ENCODE data around the gene ATP1A1.

ATP1A1 gene

DNA sequence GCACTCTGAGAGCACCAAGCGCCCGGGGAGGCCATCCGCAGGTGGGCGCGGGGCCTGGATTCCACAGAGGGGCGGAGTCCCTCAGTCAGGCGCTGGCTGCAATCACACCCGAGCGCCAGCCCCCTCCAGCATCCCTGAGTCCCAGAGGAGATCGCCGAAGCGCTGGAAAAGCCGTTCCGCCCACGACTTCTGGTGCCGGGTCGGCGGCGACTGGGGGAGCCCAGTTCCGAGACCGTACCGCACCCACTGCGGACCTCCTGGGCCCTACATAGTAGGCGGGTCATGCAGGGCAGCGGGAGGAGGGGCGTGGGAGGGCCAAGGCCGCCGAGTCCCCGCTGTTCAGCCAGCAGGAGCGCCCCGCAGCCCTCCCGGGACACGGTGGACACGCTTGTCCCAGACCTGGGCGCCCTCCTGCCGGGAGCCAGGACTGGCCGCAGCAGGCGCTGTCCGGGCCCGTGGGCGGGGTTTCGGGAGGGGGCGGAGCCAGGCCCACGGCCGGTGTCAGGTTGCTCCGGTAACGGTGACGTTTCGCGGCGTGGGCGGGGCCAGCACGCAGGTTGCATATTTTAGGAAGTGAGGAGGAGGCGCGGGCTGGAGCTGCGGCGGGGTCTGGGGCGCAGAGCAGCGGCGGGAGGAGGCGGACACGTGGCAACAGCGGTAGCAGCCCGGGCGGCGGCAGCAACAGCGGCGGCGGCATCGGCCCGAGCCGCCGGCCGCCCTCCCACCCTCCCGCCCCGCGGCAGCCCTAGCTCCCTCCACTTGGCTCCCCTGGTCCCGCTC, at the start of gene ATP1A1:
TSS of gene ATP1A1 (plus strand) at position 594 of the 780 bp plus-strand sequence. CDS start 268 bp downstream, outside the sequence.
- DNase-seq = peak; percentile 83

DNA sequence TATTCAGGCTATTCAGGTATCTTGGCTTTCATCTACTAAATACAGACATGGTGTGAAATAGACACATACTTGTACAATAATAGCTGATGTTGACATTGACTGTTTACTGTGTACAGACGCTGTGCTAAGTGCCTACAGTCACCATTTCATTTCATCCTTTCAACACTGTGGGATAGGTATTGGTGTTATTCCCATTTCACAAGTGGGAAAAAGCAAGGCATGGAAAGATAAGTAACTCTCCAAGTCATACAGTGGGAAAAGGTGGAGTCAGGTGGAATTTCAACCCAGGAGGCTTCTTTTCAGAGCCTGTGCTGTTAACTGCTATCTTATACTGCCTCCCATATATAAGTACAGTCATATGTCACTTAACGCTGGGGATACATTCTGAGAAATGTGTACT, 49.6 kb upstream of the ATP1A1 start:
- peak; percentile 77 for DNase-seq

DNA sequence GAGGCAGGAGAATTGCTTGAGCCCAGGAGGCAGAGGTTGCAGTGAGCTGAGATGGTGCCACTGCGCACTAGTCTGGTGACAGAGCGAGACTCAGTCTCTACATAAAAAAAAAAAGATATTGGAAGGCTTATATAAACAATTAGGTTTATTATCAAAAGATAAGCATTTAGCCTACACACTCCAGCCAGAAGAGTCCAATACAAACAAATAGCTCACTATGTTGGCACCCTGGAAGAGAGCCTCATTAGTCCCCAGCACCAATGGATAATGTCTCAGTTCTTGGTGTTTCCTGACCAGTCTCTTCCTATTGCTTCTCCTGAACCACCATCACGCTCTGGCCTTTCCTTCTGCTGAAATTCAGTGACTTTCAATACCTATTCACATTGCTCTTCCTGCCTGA, 48.6 kb upstream of the ATP1A1 start:
- DNase-seq = peak; percentile 58

DNA sequence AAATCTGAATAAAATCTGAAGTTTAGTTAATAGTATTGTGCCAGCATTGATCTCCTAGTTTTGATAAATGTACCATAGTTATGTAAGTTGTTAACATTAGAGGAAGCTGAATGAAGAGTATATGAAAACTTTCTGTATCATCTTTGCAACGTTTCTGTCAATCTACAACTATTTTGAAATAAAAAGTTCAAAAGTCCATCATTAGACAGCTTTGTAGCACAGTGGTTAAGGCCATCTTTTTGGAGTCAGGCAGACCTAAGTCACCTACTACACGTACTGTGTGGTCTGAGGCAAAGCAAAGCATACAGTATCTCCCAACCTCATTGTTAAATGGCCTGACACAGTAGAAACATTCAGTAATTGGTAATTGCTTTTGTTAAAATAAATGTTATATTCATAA, 47.9 kb upstream of the ATP1A1 start:
- DNase-seq = no peak

DNA sequence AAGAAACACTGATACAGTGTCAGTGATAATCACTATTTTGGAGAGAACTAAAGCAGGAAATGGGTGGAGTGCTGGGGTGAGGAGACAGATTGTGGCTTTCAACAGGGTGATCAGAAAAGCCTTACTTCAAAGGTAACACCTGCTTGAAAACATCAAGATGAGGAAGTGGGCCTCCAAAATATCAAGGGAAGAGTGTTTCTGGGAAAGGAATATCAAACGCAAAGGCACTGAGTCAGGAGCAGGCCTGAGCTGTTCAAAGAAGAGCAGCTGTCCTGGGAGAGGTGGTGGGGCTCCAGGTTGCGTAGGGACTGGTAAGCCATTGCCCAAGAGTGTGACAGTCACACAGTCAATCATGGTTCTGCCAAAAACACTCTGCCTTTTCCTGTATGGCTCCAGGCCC, 47.1 kb upstream of the ATP1A1 start:
- DNase-seq = peak; percentile 20

DNA sequence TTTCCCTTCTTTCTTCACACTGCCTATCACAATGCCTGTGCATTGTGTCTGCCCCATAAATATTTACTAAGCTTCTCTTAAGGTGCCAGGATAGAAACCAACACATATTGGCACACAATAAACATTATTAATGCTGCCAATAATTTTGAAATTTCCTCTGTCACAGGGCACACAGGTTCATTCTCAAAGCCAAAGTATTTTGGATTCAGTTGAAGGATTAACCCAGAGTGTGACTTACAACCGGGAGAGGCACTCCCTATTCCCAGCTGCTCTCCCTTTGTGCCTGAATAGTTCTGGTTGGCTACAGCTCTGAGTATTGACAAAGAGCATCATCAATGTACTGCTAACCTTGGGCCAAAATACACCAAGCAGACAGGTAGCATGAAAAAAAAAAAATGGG, 46.6 kb upstream of the ATP1A1 start:
- peak; percentile 70 for DNase-seq

DNA sequence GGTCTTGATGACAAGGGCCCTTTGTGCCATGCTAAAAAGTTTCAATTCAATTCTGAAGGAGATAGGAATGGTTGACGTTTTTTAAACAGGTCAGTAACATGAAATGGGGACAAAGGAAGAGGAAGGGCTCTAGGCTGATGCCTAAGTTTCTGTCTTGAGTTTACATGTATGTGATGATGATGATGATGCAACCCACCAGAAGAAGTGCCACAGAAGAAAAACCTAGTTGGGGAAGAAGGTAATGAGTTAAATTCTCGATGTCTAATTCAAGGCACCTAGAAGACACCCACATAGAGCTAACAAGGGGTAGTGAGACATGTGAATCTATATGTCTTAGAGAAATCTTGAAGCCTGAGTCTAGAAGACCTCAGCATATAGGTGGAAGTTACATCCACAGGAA, 44.4 kb upstream of the ATP1A1 start:
- no peak for DNase-seq

DNA sequence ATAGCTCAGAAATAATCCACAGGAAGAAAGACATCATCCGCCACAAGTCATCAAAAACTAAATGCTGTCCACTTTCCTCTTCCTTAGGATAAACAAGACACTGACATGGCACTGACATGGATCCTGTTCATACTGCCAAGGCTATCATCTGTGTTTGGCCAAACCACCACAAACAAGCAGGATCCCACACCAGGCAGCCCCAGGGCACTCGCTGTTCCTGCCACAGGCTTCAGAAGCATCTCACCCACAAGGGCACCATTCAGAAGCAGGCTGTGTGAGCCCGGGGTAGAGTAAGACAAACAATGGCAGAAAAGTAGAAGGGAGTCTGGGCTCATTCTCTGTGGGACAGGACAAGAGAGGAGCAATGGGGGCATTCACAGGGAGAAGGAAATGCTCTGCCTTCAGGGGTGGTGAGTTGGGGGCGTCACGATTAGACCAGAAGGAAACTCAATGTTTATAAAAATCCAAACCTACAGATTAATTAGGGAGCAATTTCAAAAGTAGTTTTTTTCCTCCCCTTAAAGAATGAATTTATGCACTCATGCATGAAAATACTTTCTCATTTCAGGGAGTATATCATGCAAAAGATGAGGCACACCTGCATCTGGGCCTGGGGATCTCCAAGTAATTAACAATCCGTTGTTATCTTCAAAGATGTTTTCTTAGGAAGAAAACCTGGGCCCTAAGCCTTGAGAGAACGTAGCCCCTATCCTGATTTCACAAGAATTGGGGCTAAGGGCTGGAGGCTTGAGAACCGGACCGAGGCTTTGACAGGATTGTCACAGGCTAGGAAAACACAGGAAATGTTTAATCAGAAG, 43.3 kb upstream of the ATP1A1 start:
- DNase-seq = no peak

DNA sequence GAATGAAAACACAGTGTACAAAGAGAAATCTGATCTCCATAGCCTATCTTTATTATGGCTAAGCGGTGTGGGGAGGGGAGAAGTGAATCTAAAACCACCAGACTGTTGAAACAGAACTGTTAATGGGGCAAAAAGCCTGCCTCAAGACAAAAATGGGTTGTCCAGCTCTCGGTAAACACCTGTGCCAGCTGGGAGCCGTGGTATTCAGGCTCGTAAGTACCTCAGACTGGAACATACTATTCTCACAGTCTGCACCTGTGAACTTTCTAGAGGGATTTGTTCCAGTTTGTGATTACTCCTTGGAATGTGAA, 42.7 kb upstream of the ATP1A1 start:
- DNase-seq = peak; percentile 62

DNA sequence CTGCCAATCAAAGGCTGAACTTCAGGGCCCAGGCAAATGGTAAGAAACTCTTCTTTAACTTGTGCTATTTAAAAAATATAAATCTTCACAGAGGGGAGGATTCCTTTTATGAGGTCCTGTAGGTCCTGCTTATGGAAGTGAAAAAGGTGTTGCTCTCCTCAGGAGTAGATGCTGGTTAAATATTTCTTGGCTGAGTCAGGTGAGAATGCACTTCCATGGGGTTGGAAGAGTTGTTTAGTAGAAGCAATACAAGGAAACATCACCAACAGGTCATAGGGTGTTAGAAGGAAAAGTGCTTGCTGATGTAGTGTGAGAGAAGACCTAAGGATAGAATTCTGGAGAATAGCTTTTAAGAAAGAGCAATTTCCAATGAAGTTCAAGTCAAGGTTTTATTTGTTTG, 42.2 kb upstream of the ATP1A1 start:
- DNase-seq = no peak

DNA sequence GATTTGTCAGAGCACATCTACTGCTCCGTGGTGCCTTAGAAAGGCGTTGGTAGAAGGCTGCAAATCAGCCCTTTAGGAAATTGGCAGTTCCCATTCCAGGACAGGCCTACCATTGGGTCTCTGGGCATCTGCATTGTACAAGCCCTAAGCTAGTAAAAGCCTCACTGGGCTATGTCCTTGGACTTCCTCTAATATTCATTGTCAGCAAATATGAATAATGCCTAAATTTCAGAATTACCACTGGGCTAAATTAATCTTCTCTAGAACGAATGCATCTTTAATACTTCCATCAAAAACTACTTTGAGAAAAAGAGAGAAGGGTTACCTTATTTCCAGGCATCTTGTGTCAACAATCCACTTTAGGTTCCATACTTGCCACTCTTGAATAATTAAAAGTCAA, 41.5 kb upstream of the ATP1A1 start:
- DNase-seq = no peak

DNA sequence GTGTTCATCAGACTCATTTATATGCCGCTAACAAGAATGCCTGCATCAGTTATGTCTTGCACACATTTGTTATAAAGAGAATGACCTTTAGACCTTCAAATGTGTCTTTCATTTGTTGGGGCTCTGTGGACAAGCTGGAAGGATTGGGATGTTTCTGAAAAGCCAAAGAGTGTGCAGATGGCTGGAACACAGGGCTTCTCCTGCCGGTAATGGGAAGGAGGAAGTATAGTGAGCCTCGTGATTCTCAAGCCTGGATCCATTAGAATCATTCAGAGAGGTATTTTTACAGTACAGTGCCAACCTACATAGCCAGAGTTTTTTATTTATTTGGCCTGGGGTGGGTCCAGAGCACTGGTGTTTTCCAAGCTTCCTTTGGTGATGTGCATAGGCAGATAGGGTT, 40.6 kb upstream of the ATP1A1 start:
- DNase-seq = no peak

DNA sequence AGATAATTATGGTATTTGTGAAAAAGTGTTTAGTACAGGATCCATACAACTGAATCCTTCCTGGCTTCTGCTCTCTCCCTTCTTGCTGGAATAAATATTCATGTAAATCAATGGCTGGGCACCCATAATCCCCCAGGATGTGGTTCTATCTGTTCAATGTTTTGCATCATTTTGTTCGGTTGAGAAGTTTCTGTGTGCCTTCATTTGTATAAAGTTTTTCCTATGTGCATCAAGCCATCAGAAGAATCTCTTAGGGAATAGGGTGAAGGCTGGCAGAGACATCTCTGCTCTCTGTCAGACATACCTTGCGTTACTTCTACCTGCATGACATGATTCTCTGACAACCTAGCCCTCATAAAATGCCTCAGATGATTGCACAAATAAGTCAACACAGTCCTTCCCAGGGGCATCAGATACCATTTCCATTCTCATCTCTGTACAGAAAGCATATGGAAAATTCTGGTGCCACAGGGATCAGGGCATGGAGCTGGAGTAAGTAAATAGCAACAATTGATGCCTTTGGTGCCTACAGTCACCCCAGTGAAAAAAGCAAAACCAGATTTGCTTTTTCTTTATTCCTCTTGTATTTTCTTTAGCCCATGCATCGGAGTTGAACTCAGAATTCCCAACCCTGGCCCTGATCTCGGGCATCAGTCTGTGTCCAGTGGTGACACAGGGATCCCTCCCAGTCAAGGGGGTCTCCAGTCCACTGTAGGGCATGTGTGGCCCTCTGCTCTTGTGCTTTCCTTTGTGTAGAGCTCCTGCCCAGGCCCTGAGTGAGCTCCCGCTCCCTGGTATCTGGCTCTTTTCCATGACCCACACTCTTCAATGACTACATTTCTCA, 39.7 kb upstream of the ATP1A1 start:
- no peak for DNase-seq

DNA sequence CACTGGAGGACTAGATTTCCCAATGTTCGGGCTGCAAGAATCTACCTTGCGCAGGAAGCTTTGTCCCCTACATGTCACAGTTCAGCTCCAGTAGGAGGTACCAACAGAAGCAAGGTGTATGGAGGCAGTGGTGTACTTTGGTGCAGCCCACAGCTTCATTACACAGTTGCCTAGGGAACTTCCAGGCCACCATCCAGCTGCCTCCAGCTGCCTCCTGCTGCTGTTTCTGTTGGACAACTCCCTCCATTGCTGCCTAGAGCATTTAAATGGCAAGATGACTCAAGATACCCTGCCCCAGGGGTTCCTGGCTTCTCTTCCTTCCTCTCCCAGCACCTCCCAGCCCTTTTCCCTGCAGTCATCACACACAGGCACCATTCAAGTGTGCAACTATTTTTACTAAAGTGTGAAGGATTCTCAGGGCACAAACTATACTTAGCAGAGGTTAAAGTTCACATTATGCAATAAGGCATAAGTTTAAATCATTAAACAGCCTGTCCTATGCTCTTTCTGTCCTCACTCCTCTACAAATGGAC, 39.0 kb upstream of the ATP1A1 start:
- no peak for DNase-seq

DNA sequence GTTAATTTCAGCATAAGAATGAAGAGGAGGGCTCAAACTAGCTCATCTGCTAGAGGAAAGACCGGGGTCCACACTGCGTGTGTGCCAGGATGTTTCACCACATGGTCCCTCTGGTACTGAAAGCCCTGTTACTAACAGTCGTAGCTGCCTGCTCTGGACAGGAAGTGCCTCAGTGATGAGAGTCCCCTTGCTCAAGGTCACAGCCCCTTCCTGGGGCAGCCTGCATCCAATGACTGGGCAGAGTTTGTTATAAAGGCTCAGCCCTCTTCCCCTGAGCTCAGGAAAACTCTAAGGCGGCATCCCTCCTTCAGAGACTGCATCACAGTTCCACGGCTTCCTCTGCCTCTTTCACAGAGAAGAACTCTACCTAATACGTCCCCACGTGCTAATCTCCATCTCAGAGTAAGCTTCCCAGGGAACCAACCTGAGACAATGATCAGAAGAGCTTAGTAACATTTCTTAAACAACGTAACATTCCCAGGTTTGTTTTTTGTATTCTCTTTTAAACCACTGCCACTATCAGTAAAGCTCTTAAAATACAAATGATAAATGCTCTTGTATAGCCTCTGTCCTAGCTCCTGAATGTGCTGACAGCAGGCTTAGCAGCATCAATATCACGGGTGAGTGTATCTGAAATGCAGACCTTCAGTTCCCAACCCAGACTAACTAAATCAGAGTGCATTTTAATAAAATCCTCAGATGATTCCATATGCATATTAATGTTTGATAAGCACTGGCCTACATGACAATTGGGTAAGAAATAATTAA, 38.0 kb upstream of the ATP1A1 start:
- DNase-seq = no peak

DNA sequence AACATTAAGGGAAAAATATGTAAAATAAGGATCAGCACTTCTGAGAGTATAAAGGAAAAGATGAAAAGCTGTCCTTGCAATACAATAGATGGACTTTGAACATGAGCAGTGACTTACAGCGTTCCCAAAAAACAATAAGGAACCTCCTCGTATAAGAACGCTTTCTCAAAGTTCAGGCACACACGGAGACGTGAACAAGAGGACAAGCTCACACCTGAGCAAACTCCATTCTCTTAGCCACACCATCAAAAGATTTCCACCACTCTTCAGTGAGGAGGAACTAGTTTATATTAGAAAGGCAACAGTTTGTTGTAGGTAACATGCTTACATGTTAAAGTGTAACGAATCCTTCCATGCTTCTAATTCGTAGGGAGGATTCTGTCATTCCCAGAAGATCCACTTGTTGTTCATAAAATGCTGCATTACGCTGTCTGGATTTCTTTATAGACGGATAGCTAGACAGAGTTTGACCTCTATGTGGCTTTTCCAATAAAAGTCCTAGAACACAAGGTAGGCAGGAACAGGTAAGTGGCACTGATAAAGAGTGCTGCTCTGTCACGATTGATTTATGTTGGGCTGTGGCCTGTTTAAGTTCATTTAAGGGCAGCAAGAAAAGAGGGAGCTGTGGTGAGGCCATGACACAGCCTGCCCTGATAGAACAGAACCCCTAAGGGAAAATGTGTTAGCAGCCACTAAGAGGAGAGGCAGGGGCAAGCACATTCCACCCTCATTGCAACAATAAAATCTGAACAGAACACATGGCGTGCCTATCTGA, 37.0 kb upstream of the ATP1A1 start:
- DNase-seq = no peak

DNA sequence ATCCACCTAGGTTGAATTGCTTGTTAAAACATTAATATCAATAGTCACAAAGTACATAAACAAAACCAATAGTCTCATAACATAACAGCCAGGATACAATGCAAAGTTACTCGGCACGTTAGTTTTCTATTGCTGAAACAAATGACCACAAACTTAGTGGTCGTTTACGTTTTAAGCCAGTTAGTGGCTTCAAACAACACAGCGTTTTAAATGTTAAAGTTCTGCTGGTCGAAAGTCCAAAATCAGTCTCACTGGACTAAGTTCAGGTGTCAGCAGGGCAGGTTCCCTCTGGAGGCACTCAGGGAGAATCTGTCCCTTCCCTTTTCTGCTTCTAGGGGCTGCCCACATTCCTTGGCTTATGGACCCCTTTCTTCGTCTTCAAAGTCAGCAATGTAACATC, 35.6 kb upstream of the ATP1A1 start:
- DNase-seq = no peak

DNA sequence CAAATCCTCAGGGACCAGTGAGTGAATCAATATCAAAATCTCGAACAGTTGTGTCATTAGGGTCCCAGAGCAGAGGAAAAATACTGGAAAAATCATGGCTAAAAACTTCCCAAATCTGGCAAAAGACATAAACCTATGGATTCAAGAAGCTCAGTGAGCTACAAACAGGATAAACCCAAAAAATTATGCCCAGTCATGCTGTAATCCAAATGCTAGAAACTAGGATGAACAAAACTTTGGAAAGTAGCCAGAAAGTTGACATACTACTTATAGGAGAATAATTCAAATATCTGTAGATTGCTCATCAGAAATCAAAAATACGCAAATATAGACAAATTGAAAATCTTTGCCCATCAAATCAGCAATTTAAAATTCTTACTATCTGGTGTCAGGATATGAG, 34.6 kb upstream of the ATP1A1 start:
- no peak for DNase-seq

DNA sequence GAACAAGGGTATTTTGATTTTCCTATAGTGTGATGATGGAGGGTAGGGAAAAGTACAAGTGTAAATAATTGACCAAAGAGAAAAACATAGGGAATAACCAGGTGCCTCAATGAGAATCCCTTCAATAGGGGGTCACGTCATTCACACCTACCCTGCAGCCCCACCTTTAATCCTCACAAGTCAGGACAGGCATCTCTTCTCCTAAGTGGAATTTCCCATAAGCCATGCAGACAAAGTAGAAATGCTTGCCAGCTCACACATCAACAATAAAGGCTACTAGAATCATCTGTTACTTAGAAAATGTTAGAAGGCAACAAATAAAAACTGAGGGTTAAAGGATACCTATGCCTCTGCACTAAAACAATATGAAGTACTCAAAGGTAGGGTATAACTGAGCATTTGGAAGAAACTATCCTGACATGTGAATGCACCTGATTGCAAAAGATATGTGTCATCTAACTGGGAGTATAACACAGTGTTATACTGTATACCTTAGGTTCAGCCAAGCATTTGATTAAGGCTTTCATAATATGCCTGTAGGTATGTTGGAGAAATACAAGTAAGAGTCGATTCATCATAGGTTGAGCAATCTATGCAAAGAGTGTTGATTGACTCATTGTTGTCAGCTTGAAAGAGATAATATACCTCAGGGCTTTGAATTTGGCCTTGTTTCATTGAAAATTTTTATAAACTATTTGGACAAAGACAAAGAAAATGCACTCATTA, 32.4 kb upstream of the ATP1A1 start:
- DNase-seq = no peak

DNA sequence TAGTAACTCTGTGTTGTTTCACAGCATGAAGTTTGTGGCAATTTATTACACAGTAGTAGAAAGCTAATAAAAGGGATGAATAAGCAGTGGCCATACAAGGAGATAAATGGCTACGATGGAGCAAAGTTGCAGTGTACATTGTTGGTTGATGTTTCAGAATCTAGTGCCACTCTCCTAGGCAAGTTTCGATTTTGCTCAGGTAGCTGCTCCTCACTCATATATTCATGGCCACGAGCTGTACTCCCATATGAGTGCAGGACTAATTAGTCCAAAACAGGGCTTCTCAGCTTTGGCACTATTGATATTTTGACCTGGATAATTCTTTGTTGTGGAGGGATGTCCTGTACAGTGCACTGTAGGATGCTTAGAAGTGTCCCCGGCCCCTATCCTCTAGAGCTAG, 30.0 kb upstream of the ATP1A1 start:
- DNase-seq = no peak

DNA sequence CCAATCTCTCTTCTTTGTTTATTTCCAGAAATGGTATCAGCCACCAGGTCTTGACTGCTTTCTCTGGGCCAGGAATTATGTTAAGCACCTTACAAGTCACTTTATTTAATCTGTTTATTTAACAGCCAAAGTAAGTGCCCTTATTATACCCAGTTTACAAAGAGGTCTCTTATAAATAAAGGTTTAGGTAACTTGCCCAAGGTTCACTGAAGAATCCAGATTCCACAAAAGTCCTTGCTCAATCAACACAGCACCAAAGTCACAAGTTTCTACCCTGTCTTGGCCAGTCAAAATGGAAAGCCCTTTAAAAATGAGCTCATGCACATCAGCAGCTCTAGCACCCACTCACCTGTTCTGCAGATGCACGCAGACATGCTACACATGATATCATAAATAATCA, 28.0 kb upstream of the ATP1A1 start:
- DNase-seq = no peak

All from NCI-H2029 (cell line).